Activated CD8-positive, alpha-beta T cell treated with anti-CD3 and anti-CD28 coated beads, Interleukin-2, amount 10 ng/mL, durations not matched to agents 7 days and 5 days (primary cell): ENCODE data around the gene VIPR2. TPM values are rescaled to one million over a fixed set of nuclear protein-coding genes. Genes with fewer than 3 reads are reported as not detected.
"Not testable (repeated sequence)": the region's sequence is repeated elsewhere in the genome, so short reads cannot be mapped to it uniquely, and the experiment has no call there.

Source experiments
- ATAC-seq: fragments of 150-1000 bp; cut with Tn5 transposase; one replicate; pipeline ENCODE4 v1.10.0; 2021; ENCODE audit warnings: moderate library complexity
- CTCF ChIA-PET: fragments of 350-600 bp; sonication (Branson Sonifier 250); formaldehyde crosslinking; loops from one replicate; lab custom pipeline; 2021; ENCODE audit warnings: antibody characterized with exemption; lab: Charles Lee
- POLR2A ChIA-PET: fragments of 350-600 bp; sonication (Branson Sonifier 250); formaldehyde crosslinking; loops from one replicate; lab custom pipeline; 2021; ENCODE audit warnings: antibody characterized with exemption; lab: Charles Lee
- DNase-seq: peaks from one replicate; pipeline ENCODE4 v3.0.0-alpha.2; 2020
- H3K27ac Mint-ChIP-seq: one replicate; pipeline ENCODE4 v1.8.0; 2021; ENCODE audit warnings: mild to moderate bottlenecking, mixed read lengths
- H3K27me3 Mint-ChIP-seq: one replicate; pipeline ENCODE4 v1.8.0; 2021; ENCODE audit warnings: low read depth, mixed read lengths
- H3K36me3 Mint-ChIP-seq: one replicate; pipeline ENCODE4 v1.8.0; 2021; ENCODE audit warnings: low read depth, mixed read lengths
- H3K4me1 Mint-ChIP-seq: one replicate; pipeline ENCODE4 v1.8.0; 2021; ENCODE audit warnings: low read depth, mixed read lengths
- H3K4me3 Mint-ChIP-seq: one replicate; pipeline ENCODE4 v1.8.0; 2021; ENCODE audit warnings: mild to moderate bottlenecking, mixed read lengths
- H3K9me3 Mint-ChIP-seq: one replicate; pipeline ENCODE4 v1.8.0; 2022; ENCODE audit warnings: mixed read lengths; ENCODE audit not compliant: insufficient read depth
- total RNA-seq, 2 experiments: library from RNA; stranded (reverse); gene quantifications; one replicate each; pipeline ENCODE4 v1.2.3, GENCODE V29; 2021

Gene VIPR2
- total RNA-seq, 2 experiments from 2014 or later: not detected

DNA sequence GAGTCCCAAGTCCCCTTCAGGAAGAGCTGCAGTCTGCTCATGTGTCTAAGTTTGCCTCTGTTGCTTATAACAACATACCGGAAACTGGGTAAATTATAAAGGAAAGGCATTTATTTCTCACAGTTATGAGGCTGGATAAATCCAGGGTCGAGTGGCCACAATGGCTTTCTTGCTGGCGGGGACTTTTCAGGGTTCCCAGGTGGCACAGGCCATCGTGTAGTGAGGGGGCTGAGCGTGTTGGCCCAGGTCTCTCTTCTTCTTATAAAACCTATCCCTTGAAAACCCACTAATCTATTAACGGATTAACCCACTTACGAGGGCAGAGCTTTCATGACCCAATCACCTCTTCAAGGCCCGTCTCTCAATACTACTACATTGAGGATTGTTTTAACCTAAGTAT lies 8.7 kb downstream of the VIPR2 start:
- no peaks in the 10 kb centered on the region for H3K4me1 Mint-ChIP-seq
- H3K27me3 Mint-ChIP-seq: peaks cover 1% of the 10 kb centered on the region
- ATAC-seq (no peak), DNase-seq (no peak)
- H3K4me3 Mint-ChIP-seq: no peak overlapping the region
- no peaks in the 10 kb centered on the region for H3K36me3 Mint-ChIP-seq
- H3K27ac Mint-ChIP-seq: no peak overlapping the region
- no peaks in the 10 kb centered on the region for H3K9me3 Mint-ChIP-seq
- CTCF ChIA-PET: no interaction called here
- POLR2A ChIA-PET: no interaction called here

DNA sequence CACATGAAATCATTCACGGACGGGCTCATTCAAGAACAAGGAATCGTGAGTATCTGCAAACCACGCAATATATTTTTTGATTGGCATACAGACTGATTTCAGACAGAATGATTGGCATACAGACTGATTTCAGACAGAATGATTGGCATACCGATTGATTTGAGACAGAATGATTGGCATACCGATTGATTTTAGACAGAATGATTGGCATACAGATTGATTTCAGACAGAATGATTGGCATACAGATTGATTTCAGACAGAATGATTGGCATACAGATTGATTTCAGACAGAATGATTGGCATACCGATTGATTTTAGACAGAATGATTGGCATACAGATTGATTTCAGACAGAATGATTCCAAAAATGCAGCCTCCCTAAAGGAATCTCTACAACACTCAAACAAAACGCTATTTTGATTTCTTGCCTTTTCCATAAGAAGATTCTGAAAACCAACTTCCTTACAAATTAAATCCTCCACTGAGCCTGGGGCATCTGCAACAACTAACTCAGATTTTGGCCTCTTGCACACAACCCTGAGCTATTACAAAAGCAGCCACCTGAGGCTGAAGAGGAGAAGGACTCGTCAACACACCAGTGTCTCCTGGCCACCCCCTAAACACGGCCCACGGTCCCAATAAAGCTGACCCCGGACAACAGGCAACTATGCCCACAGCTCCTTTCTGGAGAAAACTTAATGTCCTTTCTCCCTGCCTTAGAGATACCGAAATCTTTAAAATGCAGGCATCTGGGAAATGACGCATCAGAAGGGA lies 11.8 kb downstream of the VIPR2 start:
- H3K4me3 Mint-ChIP-seq, DNase-seq, POLR2A ChIA-PET, H3K36me3 Mint-ChIP-seq, H3K27ac Mint-ChIP-seq, ATAC-seq, CTCF ChIA-PET, H3K9me3 Mint-ChIP-seq, H3K4me1 Mint-ChIP-seq, H3K27me3 Mint-ChIP-seq: not testable (repeated sequence)

DNA sequence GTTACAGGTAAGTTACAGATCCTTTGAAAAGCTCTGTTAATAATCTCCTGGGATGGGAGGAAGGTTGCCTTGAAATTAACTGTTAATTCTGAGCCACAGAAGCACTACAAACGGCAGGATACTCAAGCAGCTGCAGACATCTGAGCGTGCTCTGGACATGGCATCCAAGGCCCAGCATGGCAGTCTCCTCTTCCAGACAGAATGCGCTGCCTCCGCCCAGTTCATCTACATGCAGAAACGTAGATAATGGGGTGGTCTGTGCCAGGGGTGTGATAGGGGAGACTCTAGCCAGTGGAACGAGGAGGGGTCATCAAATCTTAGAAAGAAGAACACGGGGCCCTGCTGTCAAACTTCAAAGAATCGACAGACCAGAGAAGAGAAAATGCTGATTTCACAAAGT lies 13.8 kb downstream of the VIPR2 start:
- H3K36me3 Mint-ChIP-seq: no peaks in the 10 kb centered on the region
- ATAC-seq (no peak), DNase-seq (no peak)
- H3K27me3 Mint-ChIP-seq: no peaks in the 10 kb centered on the region
- ChIA-PET CTCF (no interaction called here), POLR2A (no interaction called here)
- H3K27ac Mint-ChIP-seq: no peak overlapping the region
- H3K9me3 Mint-ChIP-seq: no peaks in the 10 kb centered on the region
- no peaks in the 10 kb centered on the region for H3K4me1 Mint-ChIP-seq
- no peak overlapping the region for H3K4me3 Mint-ChIP-seq

DNA sequence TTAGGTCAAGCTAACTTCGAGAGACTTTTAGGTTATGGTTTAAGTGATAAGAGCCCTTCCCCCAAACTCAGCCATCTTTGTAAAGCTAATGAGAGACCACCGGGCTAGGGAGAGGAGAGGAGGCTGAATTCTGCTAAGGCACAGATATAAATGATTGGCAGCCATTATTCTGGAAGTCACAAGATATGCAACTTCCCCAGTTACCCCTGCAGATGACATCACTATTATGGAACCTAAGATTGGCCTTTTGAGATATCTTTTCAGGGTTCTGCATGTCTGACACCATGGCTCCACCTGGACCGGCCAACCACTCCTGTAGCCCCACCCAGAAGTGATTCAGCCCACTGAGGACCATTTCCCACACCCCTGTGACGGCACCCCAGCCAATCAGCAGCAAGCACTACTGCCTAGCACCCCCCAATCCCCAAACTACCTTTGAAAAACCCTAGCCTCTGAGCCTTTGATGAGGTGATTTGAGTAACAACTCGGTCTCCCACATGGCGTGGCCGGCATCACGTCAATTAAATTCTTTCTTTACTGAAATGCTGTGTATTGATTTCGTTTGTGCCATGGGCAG lies 14.4 kb downstream of the VIPR2 start:
- ChIA-PET CTCF (no interaction called here), POLR2A (no interaction called here)
- DNase-seq (no peak), ATAC-seq (no peak)
- H3K4me1 Mint-ChIP-seq: no peaks in the 10 kb centered on the region
- H3K27me3 Mint-ChIP-seq: no peaks in the 10 kb centered on the region
- H3K9me3 Mint-ChIP-seq: no peaks in the 10 kb centered on the region
- no peaks in the 10 kb centered on the region for H3K36me3 Mint-ChIP-seq
- no peak overlapping the region for H3K4me3 Mint-ChIP-seq
- no peak overlapping the region for H3K27ac Mint-ChIP-seq

DNA sequence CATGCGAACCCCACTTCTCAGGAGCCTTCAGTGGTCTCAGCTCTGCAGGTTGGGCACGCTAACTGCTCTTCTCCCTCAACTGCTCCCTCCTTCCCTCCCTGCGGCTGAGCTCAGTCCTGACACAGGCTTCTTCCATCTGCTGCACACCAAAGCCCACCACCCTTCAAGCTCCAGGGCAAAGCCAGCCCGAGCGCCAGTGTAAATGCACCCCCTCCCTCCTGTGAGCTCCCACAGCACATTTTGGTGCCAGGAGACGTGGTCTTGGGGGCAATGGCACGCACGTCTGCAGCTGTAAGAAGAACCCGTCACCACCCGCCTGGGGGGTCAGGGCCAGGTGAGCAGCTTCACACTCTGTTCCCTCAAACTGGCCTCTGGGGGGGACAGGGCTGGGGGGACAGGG lies 15.9 kb downstream of the VIPR2 start:
- H3K27ac Mint-ChIP-seq: no peak overlapping the region
- no peaks in the 10 kb centered on the region for H3K4me1 Mint-ChIP-seq
- ATAC-seq: no peak
- CTCF ChIA-PET: no interaction called here
- POLR2A ChIA-PET: no interaction called here
- no peak for DNase-seq
- no peaks in the 10 kb centered on the region for H3K9me3 Mint-ChIP-seq
- H3K27me3 Mint-ChIP-seq: no peaks in the 10 kb centered on the region
- no peak overlapping the region for H3K4me3 Mint-ChIP-seq
- no peaks in the 10 kb centered on the region for H3K36me3 Mint-ChIP-seq

DNA sequence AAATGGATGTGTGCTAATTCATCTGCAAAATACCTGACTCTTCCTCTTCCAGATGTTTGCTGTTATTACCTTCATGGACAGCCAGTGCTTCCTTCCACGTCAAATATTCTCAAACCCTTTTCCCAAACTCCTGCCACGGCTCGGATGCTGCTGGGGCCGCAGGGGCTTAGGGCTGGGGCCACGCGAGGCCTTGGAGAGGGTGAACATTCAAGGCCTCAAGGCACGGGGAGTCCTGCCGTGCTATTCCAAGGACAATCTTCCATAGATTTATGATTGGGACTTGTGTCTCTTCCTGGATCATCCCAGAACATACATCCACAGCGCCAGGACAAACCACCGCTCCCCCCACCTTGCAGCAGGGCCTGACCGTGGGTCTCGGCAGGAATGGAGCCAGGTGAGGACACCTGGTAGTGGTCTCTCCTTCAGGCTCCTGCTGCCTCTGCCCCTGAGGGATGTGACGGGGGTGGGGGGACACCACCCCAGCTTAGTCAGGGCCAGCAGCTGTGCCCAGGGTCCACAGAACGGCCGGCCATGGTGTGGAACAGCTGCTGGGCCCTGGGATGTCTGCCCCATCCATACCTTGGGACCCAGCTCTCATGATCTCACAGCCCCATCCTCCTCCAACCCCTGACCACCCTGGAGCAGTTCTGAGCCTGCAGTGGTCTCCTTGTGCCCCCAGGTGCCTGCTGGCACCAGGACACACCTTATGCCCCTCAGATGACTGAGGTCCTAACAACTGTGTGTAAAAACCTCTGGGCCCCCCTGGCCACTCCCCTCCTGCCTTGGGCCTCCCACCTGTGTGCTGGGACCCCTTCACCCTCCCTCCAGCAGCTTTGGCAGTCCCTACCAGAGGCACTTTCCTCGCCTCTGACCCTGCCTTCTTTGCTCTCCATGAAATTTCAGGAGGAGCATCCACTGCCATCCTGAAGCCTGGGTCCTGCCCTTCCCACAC lies 16.7 kb downstream of the VIPR2 start:
- Mint-ChIP-seq H3K27ac (no peak overlapping the region), H3K27me3 (peaks cover 2% of the 10 kb centered on the region), H3K4me3 (no peak overlapping the region), H3K9me3 (no peaks in the 10 kb centered on the region), H3K4me1 (no peaks in the 10 kb centered on the region), H3K36me3 (no peaks in the 10 kb centered on the region)
- DNase-seq (no peak), ATAC-seq (no peak)
- ChIA-PET POLR2A (no interaction called here), CTCF (no interaction called here)

DNA sequence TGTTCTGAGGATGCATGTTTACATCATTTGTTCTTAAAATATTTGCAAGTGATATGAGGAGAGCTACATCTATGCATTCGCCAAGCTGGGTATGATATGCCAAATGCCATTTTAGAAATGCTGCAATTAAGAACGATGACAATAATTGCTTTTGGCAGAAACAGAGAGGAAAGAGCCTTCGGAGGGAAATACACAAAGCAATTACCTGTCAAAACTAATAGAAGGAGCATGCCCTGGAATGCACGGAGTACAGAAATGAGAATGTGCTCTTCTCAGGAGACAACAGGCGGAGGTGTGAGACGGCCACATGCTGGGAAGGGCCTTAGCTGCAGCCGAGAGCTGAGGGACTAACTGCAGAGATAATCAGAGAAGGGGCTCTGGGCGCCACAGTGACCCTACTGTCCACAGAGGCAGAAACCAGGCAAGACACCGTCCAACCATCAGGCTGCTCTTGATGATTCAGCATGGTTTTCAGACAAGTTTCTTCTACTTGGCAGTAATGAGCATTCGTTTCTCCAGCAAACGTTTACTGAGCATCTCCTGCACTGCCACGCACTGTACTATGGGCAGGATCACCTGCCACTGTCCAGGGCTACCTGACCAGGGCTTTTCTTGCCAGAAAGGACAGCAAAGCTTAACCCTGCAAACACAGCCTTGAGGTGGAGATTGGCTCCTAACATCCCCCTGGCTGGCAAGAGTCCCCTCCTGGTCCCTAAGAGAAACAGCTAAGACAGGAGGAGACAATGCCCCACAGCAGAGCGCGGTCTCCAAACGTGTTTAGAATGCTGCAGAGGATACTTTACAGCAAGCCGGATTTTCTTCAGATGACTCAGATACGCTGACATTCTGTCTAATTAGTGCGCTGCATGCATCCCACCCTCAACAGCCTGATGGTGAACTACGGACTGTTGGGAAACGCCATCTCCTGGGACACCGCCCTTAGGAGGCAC lies 18.1 kb downstream of the VIPR2 start:
- ATAC-seq (no peak), DNase-seq (no peak)
- Mint-ChIP-seq H3K4me3 (no peak overlapping the region), H3K36me3 (no peaks in the 10 kb centered on the region), H3K9me3 (no peaks in the 10 kb centered on the region), H3K27ac (no peak overlapping the region), H3K27me3 (peaks cover 2% of the 10 kb centered on the region), H3K4me1 (no peaks in the 10 kb centered on the region)
- POLR2A ChIA-PET: no interaction called here
- CTCF ChIA-PET: no interaction called here

DNA sequence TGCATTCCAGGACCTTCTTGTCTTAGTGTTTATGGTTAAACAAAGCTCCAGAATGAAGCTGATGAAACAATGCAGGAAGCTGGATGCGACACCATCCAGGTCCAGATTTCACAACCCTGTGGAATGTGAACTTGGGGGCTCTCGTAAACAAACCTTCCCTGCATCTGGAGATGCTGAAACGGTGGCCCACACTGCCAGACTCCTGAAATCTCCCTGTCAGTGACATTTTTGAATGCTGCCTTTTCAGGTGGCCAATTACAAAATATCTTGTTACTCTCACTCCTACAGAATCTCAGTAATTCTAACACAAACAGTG lies 18.8 kb downstream of the VIPR2 start:
- no peak overlapping the region for H3K27ac Mint-ChIP-seq
- peaks cover 2% of the 10 kb centered on the region for H3K27me3 Mint-ChIP-seq
- CTCF ChIA-PET: no interaction called here

DNA sequence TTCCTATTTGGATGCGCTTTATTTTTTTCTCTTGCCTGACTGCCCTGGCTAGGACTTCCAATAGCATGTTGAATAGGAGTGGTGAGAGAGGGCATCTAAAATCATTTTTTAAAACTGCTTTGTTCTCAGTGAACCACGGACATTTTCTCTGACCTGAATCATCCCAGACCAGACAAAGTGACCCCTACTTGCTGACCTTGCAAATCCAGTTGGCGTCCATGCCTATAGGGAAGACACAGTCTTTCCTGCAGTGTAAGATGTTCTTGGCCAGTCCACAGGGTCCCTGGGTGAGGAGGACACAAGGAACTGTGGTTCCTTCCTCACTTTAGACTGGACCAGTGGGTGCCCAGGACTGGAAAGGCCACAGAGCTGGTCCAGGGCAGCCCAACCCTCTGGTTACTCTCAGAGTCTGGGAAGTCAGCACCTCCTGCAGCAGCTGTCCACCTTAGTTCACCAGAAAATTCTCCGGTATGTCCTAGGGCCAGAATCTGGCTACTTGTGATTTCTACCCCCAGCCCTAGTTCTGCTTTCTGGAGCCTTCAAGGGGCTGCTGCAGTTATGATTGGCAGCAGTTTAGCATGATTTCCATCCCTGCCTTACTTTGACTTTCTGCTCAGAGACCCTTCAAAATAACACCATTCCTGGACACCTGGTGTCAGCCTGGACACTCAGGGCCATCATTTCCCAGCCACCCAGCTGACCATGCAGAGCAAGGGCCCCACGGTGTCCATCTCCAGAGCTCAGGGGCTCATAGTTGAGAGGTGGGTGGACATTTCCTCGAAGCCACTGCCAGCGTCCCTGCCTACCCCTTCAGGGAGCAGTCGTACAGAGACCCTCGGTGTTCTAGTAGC lies 19.3 kb downstream of the VIPR2 start:
- Mint-ChIP-seq H3K4me1 (no peaks in the 10 kb centered on the region), H3K27ac (no peak overlapping the region), H3K27me3 (peaks cover 2% of the 10 kb centered on the region), H3K9me3 (no peaks in the 10 kb centered on the region), H3K36me3 (no peaks in the 10 kb centered on the region), H3K4me3 (no peak overlapping the region)
- POLR2A ChIA-PET: no interaction called here
- DNase-seq (no peak), ATAC-seq (no peak)
- CTCF ChIA-PET: no interaction called here

More for the DNA sequence above, 18.8 kb downstream of the VIPR2 start:
- H3K4me3 Mint-ChIP-seq: no peak overlapping the region
- POLR2A ChIA-PET: no interaction called here
- DNase-seq (no peak), ATAC-seq (no peak)
- H3K9me3 Mint-ChIP-seq: no peaks in the 10 kb centered on the region
- no peaks in the 10 kb centered on the region for H3K36me3 Mint-ChIP-seq
- no peaks in the 10 kb centered on the region for H3K4me1 Mint-ChIP-seq

DNA sequence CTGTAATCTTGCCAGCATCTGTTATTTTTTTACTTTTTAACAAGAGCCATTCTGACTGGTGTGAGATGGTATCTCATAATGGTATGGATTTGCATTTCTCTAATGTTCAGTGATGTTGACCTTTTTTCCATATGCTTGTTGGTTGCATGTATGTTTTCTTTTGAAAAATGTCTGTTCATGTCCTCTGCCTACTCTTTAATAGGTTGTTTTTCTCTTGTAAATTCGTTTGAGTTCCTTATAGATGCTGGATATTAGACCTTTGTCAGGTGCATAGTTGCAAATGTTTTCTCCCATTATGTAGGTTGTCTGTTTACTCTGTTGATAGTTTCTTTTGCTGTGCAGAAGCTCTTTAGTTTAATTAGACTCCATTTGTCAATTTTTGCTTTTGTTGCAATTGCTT lies 20.9 kb downstream of the VIPR2 start:
- H3K27me3 Mint-ChIP-seq, CTCF ChIA-PET, H3K4me3 Mint-ChIP-seq, H3K27ac Mint-ChIP-seq, H3K9me3 Mint-ChIP-seq, DNase-seq, ATAC-seq, H3K4me1 Mint-ChIP-seq, H3K36me3 Mint-ChIP-seq, POLR2A ChIA-PET: not testable (repeated sequence)

DNA sequence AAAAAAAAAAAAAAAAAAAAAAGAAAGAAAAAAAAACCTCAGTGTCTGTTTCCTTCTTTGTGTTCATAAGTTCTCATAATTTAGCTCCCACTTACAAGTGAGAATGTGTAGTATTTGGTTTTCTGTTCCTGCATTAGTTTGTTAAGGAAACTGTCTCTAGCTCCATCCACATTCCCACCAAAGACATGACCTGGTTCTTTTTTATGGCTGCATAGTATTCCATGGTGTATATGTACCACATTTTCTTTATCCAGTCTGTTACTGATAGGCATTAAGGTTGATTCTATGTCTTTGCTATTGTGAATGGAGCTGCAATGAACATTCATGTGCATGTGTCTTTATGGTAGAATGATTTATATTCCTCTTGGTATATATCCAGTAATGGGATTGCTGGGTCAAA lies 21.4 kb downstream of the VIPR2 start:
- POLR2A ChIA-PET, CTCF ChIA-PET, H3K4me3 Mint-ChIP-seq, H3K27ac Mint-ChIP-seq, H3K27me3 Mint-ChIP-seq, H3K36me3 Mint-ChIP-seq, DNase-seq, H3K4me1 Mint-ChIP-seq, ATAC-seq, H3K9me3 Mint-ChIP-seq: not testable (repeated sequence)
